Measurements from ENCODE around the gene CD38.

DNA sequence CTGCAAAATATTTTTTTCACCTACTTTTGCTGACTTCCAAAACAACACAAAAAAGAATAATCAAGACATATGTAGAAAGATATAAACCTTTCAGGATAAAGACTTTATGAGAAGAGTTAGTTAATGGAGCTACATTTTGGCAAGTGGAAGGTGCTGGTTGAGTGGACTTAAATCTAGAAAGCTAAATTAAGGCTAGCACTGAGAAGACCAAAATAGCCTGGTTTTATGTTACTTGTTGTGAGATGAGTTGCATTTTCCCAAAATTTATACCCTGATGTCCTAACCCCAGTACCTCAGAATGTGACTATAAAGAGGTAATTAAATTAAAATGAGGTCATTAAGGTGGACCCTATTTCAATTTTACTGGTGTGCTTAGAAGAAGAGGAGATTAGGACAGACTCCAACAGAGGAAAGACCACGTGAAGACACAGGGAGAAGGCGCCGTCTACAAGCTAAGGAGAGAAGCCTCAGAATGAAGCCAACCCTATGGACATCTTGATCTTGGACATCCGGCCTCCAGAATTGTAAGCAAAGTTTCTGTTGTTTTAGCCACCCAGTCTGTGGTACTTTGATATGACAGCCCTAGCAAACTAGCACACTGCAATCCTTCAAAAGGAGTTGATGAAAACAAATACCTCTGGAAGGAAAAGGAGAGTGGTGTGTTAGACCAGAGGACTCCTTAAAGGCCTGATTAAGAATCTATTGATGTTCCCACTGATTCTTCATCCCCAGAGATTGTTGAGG is 93.0 kb downstream of the CD38 start:
- TF ChIP-seq, protein P1, sequence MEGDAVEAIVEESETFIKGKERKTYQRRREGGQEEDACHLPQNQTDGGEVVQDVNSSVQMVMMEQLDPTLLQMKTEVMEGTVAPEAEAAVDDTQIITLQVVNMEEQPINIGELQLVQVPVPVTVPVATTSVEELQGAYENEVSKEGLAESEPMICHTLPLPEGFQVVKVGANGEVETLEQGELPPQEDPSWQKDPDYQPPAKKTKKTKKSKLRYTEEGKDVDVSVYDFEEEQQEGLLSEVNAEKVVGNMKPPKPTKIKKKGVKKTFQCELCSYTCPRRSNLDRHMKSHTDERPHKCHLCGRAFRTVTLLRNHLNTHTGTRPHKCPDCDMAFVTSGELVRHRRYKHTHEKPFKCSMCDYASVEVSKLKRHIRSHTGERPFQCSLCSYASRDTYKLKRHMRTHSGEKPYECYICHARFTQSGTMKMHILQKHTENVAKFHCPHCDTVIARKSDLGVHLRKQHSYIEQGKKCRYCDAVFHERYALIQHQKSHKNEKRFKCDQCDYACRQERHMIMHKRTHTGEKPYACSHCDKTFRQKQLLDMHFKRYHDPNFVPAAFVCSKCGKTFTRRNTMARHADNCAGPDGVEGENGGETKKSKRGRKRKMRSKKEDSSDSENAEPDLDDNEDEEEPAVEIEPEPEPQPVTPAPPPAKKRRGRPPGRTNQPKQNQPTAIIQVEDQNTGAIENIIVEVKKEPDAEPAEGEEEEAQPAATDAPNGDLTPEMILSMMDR (IDR thresholded peaks at IDR 0.05): no peak
- no peak for TF ChIP-seq POLR2A (IDR thresholded peaks at IDR 0.05)

All from heart left ventricle (tissue), 13 donors.